ENCODE measurements around the gene ZNF200. TPM values are rescaled to one million over a fixed set of nuclear protein-coding genes. Genes with fewer than 3 reads are reported as not detected.
"Not testable (repeated sequence)": the region's sequence is repeated elsewhere in the genome, so short reads cannot be mapped to it uniquely, and the experiment has no call there.

ZNF200 gene
- polyA plus RNA-seq, 1 experiment = 6.1 TPM

DNA sequence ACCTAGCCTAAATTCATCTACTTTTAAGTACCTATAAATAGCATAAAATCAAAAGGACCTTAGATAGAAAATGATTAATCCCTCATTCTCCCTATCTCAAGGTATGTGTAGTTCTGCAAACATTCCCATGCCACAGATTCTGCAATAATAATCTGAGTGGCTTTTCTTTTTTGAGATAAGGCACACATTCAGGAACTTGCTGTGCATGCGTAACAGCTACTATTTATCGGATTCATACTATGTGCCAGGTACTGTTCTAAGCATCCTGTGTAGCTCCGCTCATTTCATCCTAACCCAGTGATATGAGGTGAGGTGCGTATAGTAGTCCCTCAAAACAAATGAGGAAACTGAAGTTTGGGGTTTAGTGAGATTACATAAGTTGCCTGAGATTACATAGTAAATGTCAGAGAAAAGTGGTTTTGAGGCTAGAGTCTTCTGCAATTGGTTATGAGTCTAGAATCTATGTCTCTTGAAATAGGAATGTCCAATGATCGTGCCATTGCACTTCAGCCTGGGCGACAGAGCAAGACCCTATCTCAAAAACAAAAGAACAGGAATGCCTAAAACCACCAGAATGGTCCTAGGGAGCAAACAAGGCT, 46.4 kb upstream of the ZNF200 start:
- CTCF ChIA-PET = interaction anchor here (1.6 kb wide), 1 partner anchor 15 kb away, joined by 5 read pairs; no protein-coding TSS in a partner anchor

DNA sequence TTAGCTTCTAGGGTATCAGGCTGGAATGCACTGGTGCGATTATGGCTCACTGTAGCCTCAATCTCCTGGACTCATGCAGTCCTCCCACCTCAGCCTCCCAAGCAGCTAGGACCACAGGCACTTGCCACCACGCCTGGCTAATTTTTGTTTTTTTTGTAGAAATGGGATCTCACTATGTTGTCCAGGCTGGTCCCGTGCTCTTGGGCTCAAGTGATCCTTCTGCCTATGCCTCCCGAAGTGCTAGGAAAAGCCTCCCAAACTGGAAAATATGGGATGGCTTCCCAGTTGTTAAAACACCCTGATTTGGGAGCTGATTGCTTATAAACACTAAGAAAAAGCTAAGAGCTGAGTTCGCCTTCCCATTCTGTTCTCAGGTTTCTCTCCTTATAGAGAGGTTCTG, 41.7 kb upstream of the ZNF200 start:
- CTCF ChIA-PET = interaction anchor here (0.6 to 4.3 kb wide), 2 partner anchors 10 to 27 kb away, joined by 4 to 24 read pairs; no protein-coding TSS in a partner anchor
- POLR2A ChIA-PET = no interaction called here
- DNase-seq (ENCODE audit: low read depth, low spot score) = no peak
- Histone ChIP-seq H3K4me3 (ENCODE audit: low read depth, low read length) (no peak overlapping the region), H3K27me3 (ENCODE audit: control insufficient read depth, insufficient read depth, low read length) (peaks cover 4% of the 10 kb centered on the region), H3K9me3 (ENCODE audit: control insufficient read depth, insufficient read depth, low read length) (no peaks in the 10 kb centered on the region), H3K27ac (ENCODE audit: low read depth, low read length) (no peak overlapping the region)
- TF ChIP-seq, protein P1, sequence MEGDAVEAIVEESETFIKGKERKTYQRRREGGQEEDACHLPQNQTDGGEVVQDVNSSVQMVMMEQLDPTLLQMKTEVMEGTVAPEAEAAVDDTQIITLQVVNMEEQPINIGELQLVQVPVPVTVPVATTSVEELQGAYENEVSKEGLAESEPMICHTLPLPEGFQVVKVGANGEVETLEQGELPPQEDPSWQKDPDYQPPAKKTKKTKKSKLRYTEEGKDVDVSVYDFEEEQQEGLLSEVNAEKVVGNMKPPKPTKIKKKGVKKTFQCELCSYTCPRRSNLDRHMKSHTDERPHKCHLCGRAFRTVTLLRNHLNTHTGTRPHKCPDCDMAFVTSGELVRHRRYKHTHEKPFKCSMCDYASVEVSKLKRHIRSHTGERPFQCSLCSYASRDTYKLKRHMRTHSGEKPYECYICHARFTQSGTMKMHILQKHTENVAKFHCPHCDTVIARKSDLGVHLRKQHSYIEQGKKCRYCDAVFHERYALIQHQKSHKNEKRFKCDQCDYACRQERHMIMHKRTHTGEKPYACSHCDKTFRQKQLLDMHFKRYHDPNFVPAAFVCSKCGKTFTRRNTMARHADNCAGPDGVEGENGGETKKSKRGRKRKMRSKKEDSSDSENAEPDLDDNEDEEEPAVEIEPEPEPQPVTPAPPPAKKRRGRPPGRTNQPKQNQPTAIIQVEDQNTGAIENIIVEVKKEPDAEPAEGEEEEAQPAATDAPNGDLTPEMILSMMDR (IDR thresholded peaks at IDR 0.05; ENCODE audit: low read depth, low read length) = no peak

More for the DNA sequence above, 46.4 kb upstream of the ZNF200 start:
- no peak overlapping the region for H3K27ac ChIP-seq (ENCODE audit: low read depth, low read length)
- peaks cover 4% of the 10 kb centered on the region for H3K27me3 ChIP-seq (ENCODE audit: control insufficient read depth, insufficient read depth, low read length)
- no peak for DNase-seq (ENCODE audit: low read depth, low spot score)
- peaks cover 19% of the 10 kb centered on the region for H3K9me3 ChIP-seq (ENCODE audit: control insufficient read depth, insufficient read depth, low read length)
- POLR2A ChIA-PET = no interaction called here
- no peak overlapping the region for H3K4me3 ChIP-seq (ENCODE audit: low read depth, low read length)
- TF ChIP-seq, protein P1 (IDR thresholded peaks at IDR 0.05; ENCODE audit: low read depth, low read length) = no peak

DNA sequence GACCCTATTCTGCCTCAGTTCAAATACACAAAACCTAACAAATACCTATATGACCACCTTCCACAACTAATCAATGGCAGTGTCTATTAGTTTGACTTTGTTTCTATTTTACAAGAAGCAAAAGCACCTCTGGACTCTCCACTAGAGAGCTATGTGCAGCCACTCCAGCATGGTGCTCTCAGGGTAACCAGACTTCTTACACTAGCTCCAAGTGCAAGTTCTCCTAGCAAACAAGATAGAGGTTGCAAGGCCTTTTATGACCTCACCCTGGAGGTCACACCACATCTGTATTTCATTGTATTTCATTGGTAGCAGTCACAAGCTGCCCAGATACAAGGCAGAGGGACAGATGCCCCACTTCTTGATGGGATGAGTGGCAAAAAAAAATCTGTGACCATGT, 40.0 kb upstream of the ZNF200 start:
- no peak for DNase-seq (ENCODE audit: low read depth, low spot score)
- H3K27me3 ChIP-seq (ENCODE audit: control insufficient read depth, insufficient read depth, low read length) = peaks cover 4% of the 10 kb centered on the region
- H3K4me3 ChIP-seq (ENCODE audit: low read depth, low read length) = no peak overlapping the region
- no peak overlapping the region for H3K27ac ChIP-seq (ENCODE audit: low read depth, low read length)
- CTCF ChIA-PET = interaction anchor here (4.3 kb wide), 1 partner anchor 8 kb away, joined by 24 read pairs; no protein-coding TSS in a partner anchor
- POLR2A ChIA-PET = no interaction called here
- no peaks in the 10 kb centered on the region for H3K9me3 ChIP-seq (ENCODE audit: control insufficient read depth, insufficient read depth, low read length)
- TF ChIP-seq, protein P1 (IDR thresholded peaks at IDR 0.05; ENCODE audit: low read depth, low read length) = no peak

DNA sequence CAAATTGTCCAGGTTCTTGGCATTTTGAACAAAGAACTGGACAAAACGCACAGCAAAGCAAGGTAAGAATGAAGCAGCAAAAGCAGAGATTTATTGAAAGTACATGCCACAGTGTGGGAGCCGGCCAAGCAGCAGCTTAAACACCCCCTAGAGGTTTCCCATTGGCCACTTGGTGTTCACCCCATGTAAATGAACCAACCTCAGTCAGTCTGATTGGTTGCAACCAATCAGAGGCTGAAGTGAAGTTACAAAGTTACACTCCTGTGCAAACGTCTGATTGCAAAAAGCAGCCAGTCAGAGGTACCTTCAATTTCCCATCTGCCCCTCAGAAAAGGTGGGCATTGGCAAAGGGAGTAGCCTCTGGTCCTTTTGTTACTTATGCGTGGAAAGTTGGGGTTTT, 39.5 kb upstream of the ZNF200 start:
- TF ChIP-seq, protein P1 (IDR thresholded peaks at IDR 0.05; ENCODE audit: low read depth, low read length) = no peak
- Histone ChIP-seq H3K4me3 (ENCODE audit: low read depth, low read length) (no peak overlapping the region), H3K27me3 (ENCODE audit: control insufficient read depth, insufficient read depth, low read length) (peaks cover 4% of the 10 kb centered on the region), H3K9me3 (ENCODE audit: control insufficient read depth, insufficient read depth, low read length) (no peaks in the 10 kb centered on the region), H3K27ac (ENCODE audit: low read depth, low read length) (no peak overlapping the region)
- no peak for DNase-seq (ENCODE audit: low read depth, low spot score)
- ChIA-PET CTCF (interaction anchor here (4.3 kb wide), 1 partner anchor 7 kb away, joined by 24 read pairs; no protein-coding TSS in a partner anchor), POLR2A (interaction anchor here (1.0 kb wide), 1 partner anchor 8 kb away, joined by 4 read pairs; no protein-coding TSS in a partner anchor)

DNA sequence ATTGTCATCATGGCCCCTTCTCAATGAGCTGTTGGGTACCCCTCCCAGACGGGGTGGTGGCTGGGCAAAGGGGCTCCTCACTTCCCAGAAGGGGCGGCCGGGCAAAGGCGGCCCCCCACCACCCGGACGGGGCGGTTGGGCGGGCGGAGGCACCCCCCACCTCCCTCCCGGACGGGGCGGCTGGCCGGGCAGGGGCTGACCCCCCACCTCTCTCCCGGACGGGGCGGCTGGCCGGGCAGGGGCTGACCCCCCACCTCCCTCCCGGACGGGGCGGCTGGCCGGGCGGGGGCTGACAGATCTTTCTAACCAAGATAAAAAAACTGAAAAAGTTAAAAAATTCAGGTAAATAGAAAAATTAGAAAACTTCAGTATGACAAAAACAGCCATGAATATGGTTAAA, 36.3 kb upstream of the ZNF200 start:
- CTCF ChIA-PET; H3K27ac ChIP-seq (ENCODE audit: low read depth, low read length); H3K4me3 ChIP-seq (ENCODE audit: low read depth, low read length); POLR2A ChIA-PET; H3K27me3 ChIP-seq (ENCODE audit: control insufficient read depth, insufficient read depth, low read length); H3K9me3 ChIP-seq (ENCODE audit: control insufficient read depth, insufficient read depth, low read length); DNase-seq (ENCODE audit: low read depth, low spot score): not testable (repeated sequence)

DNA sequence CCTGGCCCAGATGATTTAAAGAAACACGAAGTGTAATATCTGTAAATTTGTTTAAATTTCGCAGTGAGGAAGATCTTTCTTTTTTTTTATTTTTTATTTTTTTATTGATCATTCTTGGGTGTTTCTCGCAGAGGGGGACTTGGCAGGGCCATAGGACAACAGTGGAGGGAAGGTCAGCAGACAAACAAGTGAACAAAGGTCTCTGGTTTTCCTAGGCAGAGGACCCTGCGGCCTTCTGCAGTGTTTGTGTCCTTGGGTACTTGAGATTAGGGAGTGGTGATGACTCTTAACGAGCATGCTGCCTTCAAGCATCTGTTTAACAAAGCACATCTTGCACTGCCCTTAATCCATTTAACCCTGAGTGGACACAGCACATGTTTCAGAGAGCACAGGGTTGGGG, 35.8 kb upstream of the ZNF200 start:
- CTCF ChIA-PET; H3K27me3 ChIP-seq (ENCODE audit: control insufficient read depth, insufficient read depth, low read length); H3K27ac ChIP-seq (ENCODE audit: low read depth, low read length); POLR2A ChIA-PET; H3K4me3 ChIP-seq (ENCODE audit: low read depth, low read length); H3K9me3 ChIP-seq (ENCODE audit: control insufficient read depth, insufficient read depth, low read length); DNase-seq (ENCODE audit: low read depth, low spot score): not testable (repeated sequence)
